HG03066 (cell line): Measurements from ENCODE around the gene TARP.
"Not testable (repeated sequence)": the region's sequence is repeated elsewhere in the genome, so short reads cannot be mapped to it uniquely, and the experiment has no call there.

ENCODE experiments used
- ATAC-seq: cut with Tn5 transposase; IDR thresholded peaks from one replicate; pipeline ENCODE4 v1.9.1; 2021; ENCODE audit warnings: low read depth; ENCODE audit not compliant: unreplicated experiment

Gene TARP

GRCh38 chr7:38264602-38265001, 8.8 kb downstream of the TARP start:
- ATAC-seq: not testable (repeated sequence)

- ATAC-seq: not testable (repeated sequence)
These were observed 10.2 kb downstream of the TARP start for GRCh38 chr7:38263274-38263673.

- ATAC-seq: no peak
These were observed 10.9 kb downstream of the TARP start for GRCh38 chr7:38262545-38262944.

- not testable (repeated sequence) for ATAC-seq
These were observed 11.4 kb downstream of the TARP start for GRCh38 chr7:38262026-38262425.

GRCh38 chr7:38261601-38262000, 11.8 kb downstream of the TARP start:
- ATAC-seq: not testable (repeated sequence)

GRCh38 chr7:38259157-38259556, 14.3 kb downstream of the TARP start:
- not testable (repeated sequence) for ATAC-seq

- no peak for ATAC-seq
These were observed 16.1 kb downstream of the TARP start for GRCh38 chr7:38257350-38257677.

- ATAC-seq: peak; percentile 97
These were observed 23.6 kb downstream of the TARP start for GRCh38 chr7:38249849-38250248.

- ATAC-seq: no peak
These were observed 25.3 kb downstream of the TARP start for GRCh38 chr7:38248069-38248567.

GRCh38 chr7:38245409-38245977, 27.9 kb downstream of the TARP start:
- no peak for ATAC-seq

GRCh38 chr7:38244516-38244915, 28.9 kb downstream of the TARP start:
- no peak for ATAC-seq

GRCh38 chr7:38243345-38243744, 30.1 kb downstream of the TARP start:
- not testable (repeated sequence) for ATAC-seq

GRCh38 chr7:38242814-38243213, 30.6 kb downstream of the TARP start:
- ATAC-seq: no peak

- ATAC-seq: no peak
These were observed 32.4 kb downstream of the TARP start for GRCh38 chr7:38241071-38241470.

- not testable (repeated sequence) for ATAC-seq
These were observed 34.3 kb downstream of the TARP start for GRCh38 chr7:38239129-38239528.

- ATAC-seq: no peak
These were observed 37.8 kb downstream of the TARP start for GRCh38 chr7:38235606-38236005.

- not testable (repeated sequence) for ATAC-seq
These were observed 38.7 kb downstream of the TARP start for GRCh38 chr7:38234759-38235158.

GRCh38 chr7:38232502-38233366, 40.7 kb downstream of the TARP start:
- peak; percentile 84 for ATAC-seq

GRCh38 chr7:38229884-38230642, 43.4 kb downstream of the TARP start:
- no peak for ATAC-seq

GRCh38 chr7:38229386-38229785, 44.0 kb downstream of the TARP start:
- no peak for ATAC-seq

- ATAC-seq: no peak
These were observed 49.0 kb downstream of the TARP start for GRCh38 chr7:38224392-38224791.
